ENCODE results near the gene C19orf53.
"Not testable (repeated sequence)": the region's sequence is repeated elsewhere in the genome, so short reads cannot be mapped to it uniquely, and the experiment has no call there.

C19orf53 gene

DNA sequence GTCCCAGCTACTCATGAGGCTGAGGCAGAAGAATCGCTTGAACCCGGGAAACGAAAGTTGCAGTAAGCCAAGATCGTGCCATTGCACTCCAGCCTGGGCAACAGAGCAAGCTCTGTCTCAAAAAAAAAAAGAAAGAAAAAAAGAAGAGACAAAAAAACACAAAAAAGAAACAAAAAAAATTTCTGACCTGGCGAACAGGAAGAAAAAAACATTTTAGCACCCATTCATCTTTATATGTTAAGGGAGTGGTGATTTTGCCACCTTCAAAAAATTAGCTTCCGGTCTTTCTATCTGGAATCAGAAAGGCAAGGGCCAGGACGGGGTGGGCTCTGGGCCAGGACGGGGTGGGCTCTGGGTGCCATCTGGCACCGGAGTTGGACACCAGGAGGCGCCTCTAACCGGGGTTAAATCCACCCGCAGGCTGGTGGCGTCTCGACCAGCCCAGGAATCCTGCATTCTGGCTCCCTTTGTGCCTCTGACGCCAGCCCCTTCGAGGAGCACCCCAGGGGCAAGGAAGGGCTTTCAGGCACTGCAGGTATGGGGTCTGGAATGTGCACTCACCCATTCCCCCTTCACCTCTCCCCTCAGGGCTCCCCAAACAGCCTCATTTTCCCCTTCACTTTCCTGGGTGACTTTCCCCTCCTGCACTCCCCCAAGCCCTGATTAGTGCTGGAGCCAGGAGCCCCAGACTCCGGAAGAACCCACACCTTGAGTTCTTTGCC lies 10.6 kb downstream of the C19orf53 start:
- Histone ChIP-seq H3K27ac (peak overlapping the region; percentile 48; the same call in 1 of the 2 replicates), H3K4me3 (ENCODE audit: low read depth, low read length) (no peak overlapping the region)
- DNase-seq = peak; percentile 81

DNA sequence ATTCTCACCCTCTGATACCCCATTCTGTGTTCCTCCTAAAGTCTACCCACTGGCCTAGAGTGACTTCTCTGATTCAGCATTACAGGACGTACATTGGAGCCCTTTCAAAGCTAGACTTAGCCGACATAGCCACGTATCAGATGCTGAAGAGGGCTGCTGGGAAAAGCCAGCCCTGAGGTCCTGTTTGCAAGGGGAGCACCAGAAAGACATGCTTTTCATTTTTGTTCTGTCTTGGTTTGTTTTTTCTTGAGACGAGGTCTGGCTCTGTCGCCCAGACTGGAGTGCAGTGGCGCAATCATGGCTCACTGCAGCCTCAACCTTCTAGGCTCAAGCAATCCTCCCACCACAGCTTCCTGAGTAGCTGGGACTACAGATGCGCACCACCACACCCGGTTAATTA lies 14.7 kb downstream of the C19orf53 start:
- Histone ChIP-seq H3K36me3 (no peaks in the 10 kb centered on the region), H3K9me3 (ENCODE audit: severe bottlenecking) (no peaks in the 10 kb centered on the region), H3K27ac (no peak overlapping the region), H3K27me3 (ENCODE audit: insufficient read depth, low read depth, severe bottlenecking) (no peaks in the 10 kb centered on the region), H3K4me3 (ENCODE audit: low read depth, low read length) (no peak overlapping the region)
- DNase-seq = no peak
- TF ChIP-seq, protein P1, sequence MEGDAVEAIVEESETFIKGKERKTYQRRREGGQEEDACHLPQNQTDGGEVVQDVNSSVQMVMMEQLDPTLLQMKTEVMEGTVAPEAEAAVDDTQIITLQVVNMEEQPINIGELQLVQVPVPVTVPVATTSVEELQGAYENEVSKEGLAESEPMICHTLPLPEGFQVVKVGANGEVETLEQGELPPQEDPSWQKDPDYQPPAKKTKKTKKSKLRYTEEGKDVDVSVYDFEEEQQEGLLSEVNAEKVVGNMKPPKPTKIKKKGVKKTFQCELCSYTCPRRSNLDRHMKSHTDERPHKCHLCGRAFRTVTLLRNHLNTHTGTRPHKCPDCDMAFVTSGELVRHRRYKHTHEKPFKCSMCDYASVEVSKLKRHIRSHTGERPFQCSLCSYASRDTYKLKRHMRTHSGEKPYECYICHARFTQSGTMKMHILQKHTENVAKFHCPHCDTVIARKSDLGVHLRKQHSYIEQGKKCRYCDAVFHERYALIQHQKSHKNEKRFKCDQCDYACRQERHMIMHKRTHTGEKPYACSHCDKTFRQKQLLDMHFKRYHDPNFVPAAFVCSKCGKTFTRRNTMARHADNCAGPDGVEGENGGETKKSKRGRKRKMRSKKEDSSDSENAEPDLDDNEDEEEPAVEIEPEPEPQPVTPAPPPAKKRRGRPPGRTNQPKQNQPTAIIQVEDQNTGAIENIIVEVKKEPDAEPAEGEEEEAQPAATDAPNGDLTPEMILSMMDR (IDR thresholded peaks at IDR 0.05; ENCODE audit: low read depth, low read length) = no peak

More for the DNA sequence above, 10.6 kb downstream of the C19orf53 start:
- H3K27me3 ChIP-seq (ENCODE audit: insufficient read depth, low read depth, severe bottlenecking) = no peaks in the 10 kb centered on the region
- TF ChIP-seq, protein P1 (IDR thresholded peaks at IDR 0.05; ENCODE audit: low read depth, low read length) = peak; percentile 77
- no peaks in the 10 kb centered on the region; the same call in 1 of the 2 replicates for H3K36me3 ChIP-seq
- H3K9me3 ChIP-seq (ENCODE audit: severe bottlenecking) = no peaks in the 10 kb centered on the region

DNA sequence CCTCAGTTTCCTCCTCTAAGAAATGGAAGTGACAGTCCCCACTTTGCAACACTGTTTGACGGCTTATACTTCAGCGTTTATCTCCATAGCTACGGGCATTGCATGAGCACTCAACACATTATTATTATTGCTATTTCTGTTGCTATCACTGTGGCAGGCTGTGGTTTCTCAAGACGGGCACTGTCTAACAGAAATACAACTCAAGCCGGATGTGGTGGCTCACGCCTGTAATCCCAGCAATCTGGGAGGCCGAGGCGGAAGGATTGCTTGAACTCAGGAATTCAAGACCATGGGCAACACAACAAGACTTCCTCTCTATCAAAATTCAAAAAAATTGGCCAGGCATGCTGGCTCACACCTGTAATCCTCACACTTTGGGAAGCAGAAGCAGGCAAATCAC lies 16.1 kb downstream of the C19orf53 start:
- no peak overlapping the region for H3K4me3 ChIP-seq (ENCODE audit: low read depth, low read length)
- no peaks in the 10 kb centered on the region for H3K36me3 ChIP-seq
- TF ChIP-seq, protein P1 (IDR thresholded peaks at IDR 0.05; ENCODE audit: low read depth, low read length) = no peak
- H3K27me3 ChIP-seq (ENCODE audit: insufficient read depth, low read depth, severe bottlenecking) = no peaks in the 10 kb centered on the region
- H3K9me3 ChIP-seq (ENCODE audit: severe bottlenecking) = no peaks in the 10 kb centered on the region
- H3K27ac ChIP-seq = no peak overlapping the region
- no peak for DNase-seq

DNA sequence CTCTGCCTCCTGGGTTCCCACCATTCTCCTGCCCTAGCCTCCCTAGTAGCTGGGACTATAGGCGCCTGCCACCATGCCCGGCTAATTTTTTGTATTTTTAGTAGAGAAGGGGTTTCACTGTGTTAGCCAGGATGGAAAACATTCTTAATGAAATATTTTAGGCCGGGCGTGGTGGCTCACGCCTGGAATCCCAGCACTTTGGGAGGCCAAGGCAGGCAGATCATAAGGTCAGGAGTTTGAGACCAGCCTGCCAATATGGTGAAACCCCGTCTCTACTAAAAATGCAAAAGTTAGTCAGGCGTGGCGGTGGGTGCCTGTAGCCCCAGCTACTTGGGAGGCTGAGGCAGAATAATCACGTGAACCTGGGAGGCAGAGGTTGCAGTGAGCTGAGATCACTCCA lies 19.1 kb downstream of the C19orf53 start:
- H3K4me3 ChIP-seq (ENCODE audit: low read depth, low read length) = not testable (repeated sequence)

DNA sequence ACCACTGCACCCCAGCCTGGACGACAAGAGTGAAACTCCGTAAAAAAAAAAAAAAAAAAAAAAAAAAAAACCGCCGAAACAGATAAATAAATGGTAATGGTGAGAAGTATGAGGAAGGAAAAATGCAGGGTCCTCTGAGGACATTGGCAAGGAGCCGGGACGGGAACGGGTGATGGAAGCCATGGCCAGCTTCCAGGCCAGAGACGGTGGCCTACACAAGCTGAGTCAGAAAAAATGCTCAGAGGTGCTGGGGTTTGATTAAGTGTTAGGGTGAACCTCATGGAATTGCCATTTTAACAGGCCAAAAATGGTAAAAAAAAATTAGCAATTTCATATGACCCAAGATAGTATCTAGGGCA lies 20.1 kb downstream of the C19orf53 start:
- DNase-seq = no peak
- no peaks in the 10 kb centered on the region for H3K9me3 ChIP-seq (ENCODE audit: severe bottlenecking)

More for the DNA sequence above, 19.1 kb downstream of the C19orf53 start:
- H3K27ac ChIP-seq; H3K27me3 ChIP-seq (ENCODE audit: insufficient read depth, low read depth, severe bottlenecking); DNase-seq; H3K36me3 ChIP-seq; H3K9me3 ChIP-seq (ENCODE audit: severe bottlenecking): not testable (repeated sequence)

More for the DNA sequence above, 20.1 kb downstream of the C19orf53 start:
- no peaks in the 10 kb centered on the region; the same call in 1 of the 2 replicates for H3K36me3 ChIP-seq
- no peaks in the 10 kb centered on the region for H3K27me3 ChIP-seq (ENCODE audit: insufficient read depth, low read depth, severe bottlenecking)
- TF ChIP-seq, protein P1 (IDR thresholded peaks at IDR 0.05; ENCODE audit: low read depth, low read length) = no peak
- H3K27ac ChIP-seq = no peak overlapping the region
- H3K4me3 ChIP-seq (ENCODE audit: low read depth, low read length) = peak overlapping the region; percentile 61

All from WERI-Rb-1 (cell line).